ENCODE measurements around the gene MPO.

MPO gene

GRCh38 chr17:58244963-58245362 lies 35.8 kb downstream of the MPO start:
- Histone ChIP-seq H3K4me3 (ENCODE audit: low read length) (no peak overlapping the region), H3K27ac (ENCODE audit: low read length) (no peak overlapping the region), H3K36me3 (ENCODE audit: control insufficient read depth, low read depth, low read length) (no peaks in the 10 kb centered on the region), H3K9ac (ENCODE audit: low read length) (no peak overlapping the region), H3K4me1 (ENCODE audit: control insufficient read depth, low read depth, low read length) (peaks cover 3% of the 10 kb centered on the region), H3K9me3 (ENCODE audit: control insufficient read depth, low read depth, low read length) (no peaks in the 10 kb centered on the region), H3K27me3 (ENCODE audit: control insufficient read depth, insufficient read depth, low read length) (peaks cover 54% of the 10 kb centered on the region)

DNA sequence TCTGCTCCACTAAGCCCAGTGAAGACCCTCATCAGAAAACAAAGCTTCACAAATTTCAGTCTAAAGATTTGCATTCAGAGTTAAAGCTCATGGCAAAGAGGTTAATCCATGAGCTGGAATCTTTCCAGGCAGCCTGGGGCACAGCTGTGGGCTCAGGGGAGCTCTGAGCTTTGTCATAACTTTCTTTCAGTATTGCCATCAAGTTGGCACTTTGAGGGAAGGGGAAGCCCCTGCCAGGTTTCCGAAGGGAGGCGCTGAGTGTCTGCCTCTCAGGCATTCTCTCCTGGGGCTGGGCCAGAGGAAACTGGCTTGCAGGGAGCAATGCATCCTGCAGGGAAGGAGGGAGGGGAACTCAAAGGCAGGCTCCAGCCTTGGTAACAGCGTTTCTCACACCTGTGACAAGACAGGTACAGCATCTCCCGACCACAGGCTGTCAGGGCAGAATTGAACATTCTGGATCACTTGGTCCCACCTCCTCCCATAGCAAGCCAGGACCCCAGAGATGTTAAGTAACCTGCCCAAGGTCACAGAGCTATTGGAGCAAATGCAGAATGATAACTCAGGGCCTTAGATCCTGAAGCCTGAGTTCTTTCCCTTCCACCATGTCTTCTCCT lies 38.5 kb downstream of the MPO start:
- Histone ChIP-seq H3K9me3 (ENCODE audit: control insufficient read depth, low read depth, low read length) (no peaks in the 10 kb centered on the region), H3K4me3 (ENCODE audit: low read length) (no peak overlapping the region), H3K27me3 (ENCODE audit: control insufficient read depth, insufficient read depth, low read length) (peaks cover 32% of the 10 kb centered on the region)

DNA sequence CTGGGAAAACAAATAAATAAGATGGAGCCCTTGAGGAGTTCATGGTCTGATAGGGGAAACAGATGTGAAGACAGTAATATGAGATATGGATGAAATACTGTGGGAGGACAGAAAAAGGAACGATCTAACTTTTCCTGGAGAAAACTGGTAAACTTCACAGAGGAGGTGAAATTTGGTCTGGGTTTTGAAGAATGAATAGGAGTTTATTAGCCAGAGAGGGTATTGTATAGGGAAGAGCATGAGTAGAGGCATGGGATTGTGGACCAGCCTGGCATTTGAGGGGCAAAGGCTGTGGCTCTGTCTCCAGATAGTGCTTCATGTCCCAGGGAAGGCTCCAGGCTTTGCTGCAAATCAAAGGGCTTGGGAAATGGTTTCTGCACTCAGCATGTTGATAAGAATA lies 40.7 kb downstream of the MPO start:
- H3K4me3 ChIP-seq (ENCODE audit: low read length) = no peak overlapping the region
- H3K4me1 ChIP-seq (ENCODE audit: control insufficient read depth, low read depth, low read length) = no peaks in the 10 kb centered on the region
- H3K9me3 ChIP-seq (ENCODE audit: control insufficient read depth, low read depth, low read length) = no peaks in the 10 kb centered on the region
- H3K36me3 ChIP-seq (ENCODE audit: control insufficient read depth, low read depth, low read length) = no peaks in the 10 kb centered on the region
- H3K9ac ChIP-seq (ENCODE audit: low read length) = no peak overlapping the region
- H3K27ac ChIP-seq (ENCODE audit: low read length) = no peak overlapping the region
- H3K27me3 ChIP-seq (ENCODE audit: control insufficient read depth, insufficient read depth, low read length) = peaks cover 37% of the 10 kb centered on the region

More for the DNA sequence above, 38.5 kb downstream of the MPO start:
- Histone ChIP-seq H3K9ac (ENCODE audit: low read length) (no peak overlapping the region), H3K27ac (ENCODE audit: low read length) (no peak overlapping the region), H3K4me1 (ENCODE audit: control insufficient read depth, low read depth, low read length) (no peaks in the 10 kb centered on the region), H3K36me3 (ENCODE audit: control insufficient read depth, low read depth, low read length) (no peaks in the 10 kb centered on the region)

- no peaks in the 10 kb centered on the region for H3K9me3 ChIP-seq (ENCODE audit: control insufficient read depth, low read depth, low read length)
- no peaks in the 10 kb centered on the region for H3K36me3 ChIP-seq (ENCODE audit: control insufficient read depth, low read depth, low read length)
- no peak within 1 kb of the TSS for H3K4me3 ChIP-seq (ENCODE audit: low read length)
- H3K27me3 ChIP-seq (ENCODE audit: control insufficient read depth, insufficient read depth, low read length) = peaks cover 44% of the 10 kb centered on the region
- H3K27ac ChIP-seq (ENCODE audit: low read length) = no peak within 1 kb of the TSS
- no peak within 1 kb of the TSS for H3K9ac ChIP-seq (ENCODE audit: low read length)
- H3K4me1 ChIP-seq (ENCODE audit: control insufficient read depth, low read depth, low read length) = no peaks in the 10 kb centered on the region
These were observed 42.5 kb downstream of the MPO start, which contains the start of gene LPO for GRCh38 chr17:58238147-58238634. TSS of gene LPO (plus strand) at chr17:58238584. CDS start at chr17:58242980, 4,396 bp downstream.

- Histone ChIP-seq H3K36me3 (ENCODE audit: control insufficient read depth, low read depth, low read length) (no peaks in the 10 kb centered on the region), H3K9ac (ENCODE audit: low read length) (no peak overlapping the region), H3K4me3 (ENCODE audit: low read length) (no peak overlapping the region), H3K27me3 (ENCODE audit: control insufficient read depth, insufficient read depth, low read length) (peaks cover 38% of the 10 kb centered on the region), H3K4me1 (ENCODE audit: control insufficient read depth, low read depth, low read length) (no peaks in the 10 kb centered on the region), H3K27ac (ENCODE audit: low read length) (no peak overlapping the region), H3K9me3 (ENCODE audit: control insufficient read depth, low read depth, low read length) (no peaks in the 10 kb centered on the region)
These were observed 44.3 kb downstream of the MPO start for GRCh38 chr17:58236394-58236793.

GRCh38 chr17:58235821-58236220 lies 44.9 kb downstream of the MPO start:
- no peaks in the 10 kb centered on the region for H3K4me1 ChIP-seq (ENCODE audit: control insufficient read depth, low read depth, low read length)
- H3K9ac ChIP-seq (ENCODE audit: low read length) = no peak overlapping the region
- H3K27me3 ChIP-seq (ENCODE audit: control insufficient read depth, insufficient read depth, low read length) = peaks cover 38% of the 10 kb centered on the region
- H3K36me3 ChIP-seq (ENCODE audit: control insufficient read depth, low read depth, low read length) = no peaks in the 10 kb centered on the region
- no peaks in the 10 kb centered on the region for H3K9me3 ChIP-seq (ENCODE audit: control insufficient read depth, low read depth, low read length)
- H3K4me3 ChIP-seq (ENCODE audit: low read length) = no peak overlapping the region
- no peak overlapping the region for H3K27ac ChIP-seq (ENCODE audit: low read length)

DNA sequence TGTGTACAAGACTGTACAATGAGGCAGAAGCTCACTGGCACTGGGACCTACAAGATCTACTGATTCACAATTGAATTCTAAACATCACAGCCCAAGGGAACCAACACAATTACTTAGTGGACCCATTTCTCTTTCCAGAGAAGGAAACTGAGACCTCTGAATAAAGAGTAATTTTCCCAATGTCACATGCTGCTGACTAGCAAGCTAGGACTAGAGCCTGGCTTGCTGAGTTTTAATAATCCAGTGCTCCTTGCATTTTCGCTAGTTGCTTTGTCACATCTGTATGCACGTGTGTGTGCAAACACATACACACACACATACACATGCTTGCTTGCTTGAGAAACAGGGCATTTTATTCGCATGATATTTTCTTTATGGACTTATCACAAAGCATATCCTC lies 46.2 kb downstream of the MPO start:
- Histone ChIP-seq H3K27ac (ENCODE audit: low read length) (no peak overlapping the region), H3K9me3 (ENCODE audit: control insufficient read depth, low read depth, low read length) (no peaks in the 10 kb centered on the region), H3K27me3 (ENCODE audit: control insufficient read depth, insufficient read depth, low read length) (peaks cover 29% of the 10 kb centered on the region), H3K36me3 (ENCODE audit: control insufficient read depth, low read depth, low read length) (no peaks in the 10 kb centered on the region), H3K4me3 (ENCODE audit: low read length) (no peak overlapping the region), H3K4me1 (ENCODE audit: control insufficient read depth, low read depth, low read length) (no peaks in the 10 kb centered on the region), H3K9ac (ENCODE audit: low read length) (no peak overlapping the region)

DNA sequence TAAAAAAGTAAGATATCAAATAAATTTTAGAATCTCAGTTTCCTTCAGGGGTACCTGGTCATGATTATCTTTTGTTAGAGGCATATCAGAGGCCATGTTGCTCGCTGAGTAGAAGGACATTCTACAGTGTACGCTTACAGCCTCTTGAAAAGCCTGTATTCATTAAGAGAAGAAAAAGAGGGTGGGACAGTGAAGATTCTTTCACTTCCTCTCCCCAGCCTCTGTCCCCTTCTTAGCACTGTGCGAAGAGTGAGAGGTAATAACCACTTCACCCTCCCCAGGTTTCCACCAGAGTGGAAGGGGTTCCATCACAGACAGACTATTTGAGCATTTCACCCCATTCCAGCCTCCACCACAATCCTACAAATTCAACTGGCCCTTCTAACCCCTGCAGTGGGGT lies 47.2 kb downstream of the MPO start:
- no peak overlapping the region for H3K4me3 ChIP-seq (ENCODE audit: low read length)
- no peaks in the 10 kb centered on the region for H3K9me3 ChIP-seq (ENCODE audit: control insufficient read depth, low read depth, low read length)
- no peaks in the 10 kb centered on the region for H3K36me3 ChIP-seq (ENCODE audit: control insufficient read depth, low read depth, low read length)
- H3K27me3 ChIP-seq (ENCODE audit: control insufficient read depth, insufficient read depth, low read length) = peaks cover 29% of the 10 kb centered on the region
- H3K4me1 ChIP-seq (ENCODE audit: control insufficient read depth, low read depth, low read length) = peaks cover 5% of the 10 kb centered on the region
- H3K9ac ChIP-seq (ENCODE audit: low read length) = no peak overlapping the region
- H3K27ac ChIP-seq (ENCODE audit: low read length) = no peak overlapping the region

GRCh38 chr17:58232707-58233156 lies 48.0 kb downstream of the MPO start:
- Histone ChIP-seq H3K4me3 (ENCODE audit: low read length) (no peak overlapping the region), H3K27me3 (ENCODE audit: control insufficient read depth, insufficient read depth, low read length) (peaks cover 29% of the 10 kb centered on the region), H3K9me3 (ENCODE audit: control insufficient read depth, low read depth, low read length) (no peaks in the 10 kb centered on the region), H3K27ac (ENCODE audit: low read length) (no peak overlapping the region), H3K36me3 (ENCODE audit: control insufficient read depth, low read depth, low read length) (no peaks in the 10 kb centered on the region), H3K9ac (ENCODE audit: low read length) (no peak overlapping the region), H3K4me1 (ENCODE audit: control insufficient read depth, low read depth, low read length) (peaks cover 5% of the 10 kb centered on the region)

- no peak overlapping the region for H3K9ac ChIP-seq (ENCODE audit: low read length)
These were observed 49.1 kb downstream of the MPO start for GRCh38 chr17:58231641-58232040.

GRCh38 chr17:58229881-58230280 lies 50.9 kb downstream of the MPO start:
- Histone ChIP-seq H3K9ac (ENCODE audit: low read length) (no peak overlapping the region), H3K36me3 (ENCODE audit: control insufficient read depth, low read depth, low read length) (no peaks in the 10 kb centered on the region), H3K9me3 (ENCODE audit: control insufficient read depth, low read depth, low read length) (no peaks in the 10 kb centered on the region), H3K27me3 (ENCODE audit: control insufficient read depth, insufficient read depth, low read length) (peaks cover 13% of the 10 kb centered on the region), H3K4me3 (ENCODE audit: low read length) (no peak overlapping the region), H3K4me1 (ENCODE audit: control insufficient read depth, low read depth, low read length) (peaks cover 5% of the 10 kb centered on the region), H3K27ac (ENCODE audit: low read length) (no peak overlapping the region)

More at GRCh38 chr17:58231641-58232040, 49.1 kb downstream of the MPO start:
- Histone ChIP-seq H3K4me1 (ENCODE audit: control insufficient read depth, low read depth, low read length) (peaks cover 5% of the 10 kb centered on the region), H3K27ac (ENCODE audit: low read length) (no peak overlapping the region), H3K36me3 (ENCODE audit: control insufficient read depth, low read depth, low read length) (no peaks in the 10 kb centered on the region), H3K27me3 (ENCODE audit: control insufficient read depth, insufficient read depth, low read length) (peaks cover 28% of the 10 kb centered on the region), H3K9me3 (ENCODE audit: control insufficient read depth, low read depth, low read length) (no peaks in the 10 kb centered on the region), H3K4me3 (ENCODE audit: low read length) (no peak overlapping the region)

DNA sequence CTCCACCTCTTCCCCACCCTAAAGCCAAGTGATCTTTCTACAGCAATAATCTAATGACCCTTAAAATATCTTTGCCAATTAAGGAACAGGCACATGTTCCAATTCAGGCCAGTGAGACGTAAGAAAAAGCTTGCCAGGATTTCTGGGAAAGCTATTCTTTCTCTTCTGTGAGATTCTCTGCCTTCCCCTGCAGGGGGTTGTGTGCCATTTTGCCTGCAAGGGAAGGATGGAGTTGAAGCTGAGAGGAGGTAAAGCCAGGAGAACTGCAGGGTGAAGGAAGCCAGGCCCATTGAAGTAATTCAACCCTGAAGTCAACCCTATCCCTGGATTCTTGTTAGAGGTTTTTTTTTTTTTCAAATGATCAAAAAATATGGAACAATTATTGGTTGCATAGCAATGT lies 51.4 kb downstream of the MPO start:
- Histone ChIP-seq H3K36me3 (ENCODE audit: control insufficient read depth, low read depth, low read length) (no peaks in the 10 kb centered on the region), H3K4me1 (ENCODE audit: control insufficient read depth, low read depth, low read length) (peaks cover 5% of the 10 kb centered on the region), H3K27ac (ENCODE audit: low read length) (no peak overlapping the region), H3K9ac (ENCODE audit: low read length) (no peak overlapping the region), H3K9me3 (ENCODE audit: control insufficient read depth, low read depth, low read length) (no peaks in the 10 kb centered on the region), H3K27me3 (ENCODE audit: control insufficient read depth, insufficient read depth, low read length) (peaks cover 10% of the 10 kb centered on the region), H3K4me3 (ENCODE audit: low read length) (no peak overlapping the region)
